Measurements from ENCODE around the gene MRTFB.
"Not testable (repeated sequence)": the region's sequence is repeated elsewhere in the genome, so short reads cannot be mapped to it uniquely, and the experiment has no call there.

Gene MRTFB

DNA sequence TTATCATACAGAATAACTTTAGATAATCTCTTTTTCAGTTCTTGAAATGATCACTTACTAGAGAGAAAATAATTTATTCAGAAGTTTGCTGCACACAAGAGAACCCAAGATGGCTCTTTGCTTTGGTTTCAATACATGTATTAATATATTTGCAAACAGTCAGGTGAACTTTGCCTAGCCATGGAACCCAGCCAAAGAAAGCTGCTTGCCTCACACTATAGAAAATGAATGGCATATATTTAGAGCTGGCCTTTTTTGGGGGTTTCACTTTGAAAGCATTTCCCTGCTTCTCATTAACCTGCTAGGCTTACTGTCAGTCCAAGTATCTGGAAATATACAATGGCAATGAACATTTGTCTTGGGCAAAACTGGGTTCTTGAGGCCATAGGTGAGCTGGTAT lies 75.3 kb downstream of the MRTFB start:
- no peak for DNase-seq

DNA sequence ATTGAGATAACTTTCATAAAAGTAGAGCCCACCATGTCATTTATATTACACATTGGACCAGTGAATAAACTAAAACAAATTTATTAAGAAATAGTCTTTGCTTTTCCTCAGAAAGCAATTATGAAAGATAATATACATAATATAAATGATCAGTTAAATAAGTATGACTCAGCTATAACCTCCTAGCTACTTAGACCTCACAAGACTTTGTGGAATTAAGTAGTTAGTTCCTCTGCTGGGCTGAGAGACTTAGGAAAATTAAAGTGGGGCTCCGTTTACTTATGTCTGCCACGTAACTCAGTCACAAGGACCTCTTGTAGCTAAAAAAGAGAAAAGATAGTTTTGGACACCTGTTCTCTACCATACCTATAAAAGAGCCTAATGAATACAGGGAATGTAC lies 76.9 kb downstream of the MRTFB start:
- DNase-seq = no peak

DNA sequence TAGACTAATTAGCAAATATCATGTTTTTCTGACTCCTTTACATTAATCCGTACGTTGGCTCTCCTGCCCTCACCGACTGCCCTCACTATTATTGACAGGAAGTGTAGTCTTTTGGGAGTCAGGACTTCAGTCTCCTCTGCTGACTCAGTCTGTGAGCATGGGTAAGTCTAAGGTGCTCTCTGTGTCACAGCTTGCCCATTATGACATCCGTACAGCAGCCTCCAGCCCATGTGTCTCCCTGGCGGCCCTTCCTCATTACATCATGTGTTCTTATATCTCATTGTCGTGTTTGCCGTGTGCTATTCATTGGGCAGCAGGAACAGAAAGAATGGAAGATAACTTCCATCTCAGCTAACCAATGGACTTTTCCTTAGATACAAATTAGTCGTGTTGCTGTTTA lies 77.5 kb downstream of the MRTFB start:
- DNase-seq = no peak

DNA sequence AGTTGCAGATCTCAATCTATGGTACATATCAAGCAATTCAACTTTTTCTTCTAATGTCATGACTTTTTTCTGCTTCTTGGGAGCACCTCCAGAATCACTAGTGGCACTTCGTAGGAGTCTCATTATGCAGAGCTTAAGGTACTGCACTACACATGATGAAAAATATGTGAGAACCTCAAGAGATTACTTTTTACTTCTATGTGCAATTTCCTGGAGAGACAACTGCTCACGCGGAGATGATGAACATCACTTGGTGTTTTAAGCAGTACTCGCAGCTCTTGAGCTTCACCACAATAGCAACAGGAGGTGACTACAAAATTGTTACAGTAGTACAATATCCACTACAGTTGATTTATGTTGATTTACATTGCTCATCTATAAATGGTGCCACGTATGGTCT lies 79.7 kb downstream of the MRTFB start:
- DNase-seq = no peak

DNA sequence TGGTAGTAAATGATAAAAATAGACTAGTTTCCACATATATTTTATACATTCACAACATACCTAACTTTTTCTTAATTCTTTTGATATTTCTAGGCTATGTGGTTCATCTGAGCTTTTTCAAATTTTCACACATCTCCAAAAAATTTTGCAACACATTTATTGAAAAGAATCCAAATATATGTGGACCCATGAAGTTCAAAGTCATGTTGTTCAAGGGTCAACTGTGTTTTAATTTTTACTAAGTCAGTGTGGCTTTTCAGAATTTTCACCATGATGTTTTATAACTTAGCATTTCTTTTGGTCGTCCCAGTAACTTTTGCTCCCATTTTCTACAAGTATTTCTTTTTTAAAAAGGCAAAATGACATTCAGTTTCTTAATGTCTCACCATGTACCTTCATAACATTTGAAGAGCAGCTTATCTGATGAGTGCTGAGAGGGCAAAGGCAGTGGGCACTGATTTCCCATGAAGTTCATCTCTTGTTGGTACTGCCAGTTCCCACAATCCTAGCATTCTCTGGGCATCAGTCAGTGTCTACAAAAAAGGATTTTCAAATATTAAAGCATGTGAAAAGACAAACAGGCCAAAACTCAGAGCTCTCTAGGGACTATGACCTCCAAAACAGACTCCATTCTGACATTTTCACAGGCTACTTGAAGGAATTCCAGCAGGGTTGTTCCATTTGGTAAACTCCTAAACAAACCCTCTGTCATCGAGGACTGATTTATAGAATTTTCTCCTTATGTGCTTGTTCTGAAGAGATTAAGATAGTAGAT lies 80.3 kb downstream of the MRTFB start:
- no peak for DNase-seq

DNA sequence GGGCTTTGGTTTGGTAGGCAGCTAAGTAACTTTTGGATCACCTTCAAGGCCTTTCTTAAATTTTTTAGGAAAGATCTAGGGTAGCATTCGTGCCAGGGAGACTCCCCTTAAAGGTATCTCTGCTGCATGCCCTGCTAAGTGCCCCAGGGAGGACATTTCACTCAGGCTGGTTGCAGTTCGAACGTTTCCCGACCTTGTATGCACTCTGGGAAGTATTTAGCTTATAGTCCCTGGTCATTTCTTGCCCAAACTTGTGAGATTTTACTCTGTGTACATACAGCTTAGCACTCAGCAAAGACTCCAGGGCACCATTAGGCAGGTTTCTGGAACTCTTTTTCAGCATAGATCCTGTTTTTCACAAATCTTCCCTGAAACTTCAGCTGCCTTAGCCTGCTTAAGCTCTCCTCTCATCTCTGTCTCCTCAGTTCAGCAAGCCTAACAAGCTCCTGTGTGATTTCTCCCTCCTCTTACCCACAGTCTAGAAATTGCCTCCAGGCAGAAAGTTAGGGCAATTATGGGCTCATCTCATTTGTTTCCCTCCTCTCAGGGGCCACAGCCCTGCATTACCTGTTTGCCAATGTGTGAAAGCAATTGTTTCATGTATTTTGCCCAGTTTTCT lies 84.6 kb downstream of the MRTFB start:
- DNase-seq = no peak

DNA sequence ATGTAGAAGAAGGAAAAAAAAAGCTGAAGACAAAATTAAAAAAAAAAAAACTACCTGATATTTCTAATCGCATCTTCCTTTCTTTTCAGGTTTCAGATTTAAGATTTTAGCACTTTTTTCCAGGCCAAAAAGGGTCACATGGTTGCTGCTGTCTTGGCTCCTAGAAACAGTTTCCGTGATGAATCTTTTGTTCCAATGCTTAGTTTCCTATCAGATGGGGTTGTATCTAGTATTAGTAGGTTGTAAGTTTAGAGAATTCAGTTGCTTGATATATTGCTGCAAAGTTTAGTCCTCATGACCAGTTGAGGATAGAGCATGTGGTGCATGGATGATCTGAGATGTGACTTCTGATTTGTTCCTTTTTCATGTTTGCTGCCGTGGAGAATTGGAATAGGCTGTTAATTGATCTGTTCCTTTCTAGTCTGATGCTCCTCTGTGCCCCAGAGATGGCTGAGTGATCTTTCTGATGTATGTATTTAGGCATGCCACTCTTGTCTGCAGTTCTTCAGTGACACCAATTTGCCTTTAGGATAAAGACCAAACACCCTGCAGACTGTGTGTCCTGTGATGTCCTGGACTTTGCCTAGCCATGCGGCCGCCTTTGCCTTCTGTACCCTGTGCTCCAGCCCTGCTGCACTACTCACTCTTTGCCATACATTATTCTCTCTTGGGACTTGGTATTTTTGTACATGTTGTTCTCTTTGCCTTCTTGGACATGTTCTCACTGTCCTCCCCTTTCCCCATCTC lies 94.0 kb downstream of the MRTFB start:
- no peak for DNase-seq

- DNase-seq = no peak
These were observed 97.0 kb downstream of the MRTFB start for GRCh38 chr16:14168146-14168545.

DNA sequence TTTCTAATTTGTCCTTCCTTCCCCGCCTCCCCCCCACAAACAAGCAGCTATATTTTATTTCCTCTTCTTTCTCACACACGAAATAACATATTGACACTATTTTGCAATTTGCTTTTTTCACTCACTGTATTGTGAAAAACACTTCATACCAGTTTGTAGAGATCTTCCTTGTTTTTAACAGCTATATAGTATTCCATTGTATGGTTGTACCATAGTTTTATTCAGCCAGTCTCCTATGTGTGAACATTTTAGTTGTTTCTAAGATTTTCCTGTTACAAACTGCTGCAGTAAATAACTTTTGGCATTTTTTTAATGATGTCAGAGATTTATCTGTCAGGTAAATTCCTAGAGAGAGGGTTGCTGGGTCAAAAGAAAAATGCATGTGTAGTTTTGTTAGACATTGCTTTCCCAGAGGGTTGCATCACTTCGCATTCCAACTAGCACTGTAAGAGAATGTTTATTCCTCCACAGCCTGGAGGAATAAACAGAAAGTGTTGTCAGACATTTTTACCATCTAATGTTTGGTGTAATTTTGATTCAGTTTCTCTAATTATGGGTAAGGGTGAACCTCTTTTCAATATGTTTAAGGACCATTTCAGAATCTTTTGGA lies 101.2 kb downstream of the MRTFB start:
- DNase-seq = no peak

DNA sequence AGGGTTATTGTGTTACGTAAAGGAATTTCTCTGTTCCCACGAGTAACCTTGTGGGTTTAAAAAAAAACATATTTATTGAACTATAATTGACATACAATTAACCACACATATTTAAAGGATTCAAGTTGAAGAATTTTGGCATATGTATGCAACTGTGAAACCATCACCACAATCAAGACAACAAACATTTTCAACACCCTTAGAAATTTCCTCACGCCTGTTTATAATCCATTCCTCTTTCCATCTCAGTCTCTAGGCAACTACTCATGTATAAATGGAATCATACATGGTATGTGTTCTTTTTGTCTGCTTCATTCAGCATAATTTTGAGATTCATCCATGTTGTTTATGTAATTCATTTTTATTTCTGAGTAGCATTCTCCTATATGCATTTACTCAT lies 104.0 kb downstream of the MRTFB start:
- no peak for DNase-seq

GRCh38 chr16:14177704-14178103 lies 106.6 kb downstream of the MRTFB start:
- no peak for DNase-seq

GRCh38 chr16:14179116-14179515 lies 108.0 kb downstream of the MRTFB start:
- no peak for DNase-seq

GRCh38 chr16:14180481-14180944 lies 109.4 kb downstream of the MRTFB start:
- no peak for DNase-seq

DNA sequence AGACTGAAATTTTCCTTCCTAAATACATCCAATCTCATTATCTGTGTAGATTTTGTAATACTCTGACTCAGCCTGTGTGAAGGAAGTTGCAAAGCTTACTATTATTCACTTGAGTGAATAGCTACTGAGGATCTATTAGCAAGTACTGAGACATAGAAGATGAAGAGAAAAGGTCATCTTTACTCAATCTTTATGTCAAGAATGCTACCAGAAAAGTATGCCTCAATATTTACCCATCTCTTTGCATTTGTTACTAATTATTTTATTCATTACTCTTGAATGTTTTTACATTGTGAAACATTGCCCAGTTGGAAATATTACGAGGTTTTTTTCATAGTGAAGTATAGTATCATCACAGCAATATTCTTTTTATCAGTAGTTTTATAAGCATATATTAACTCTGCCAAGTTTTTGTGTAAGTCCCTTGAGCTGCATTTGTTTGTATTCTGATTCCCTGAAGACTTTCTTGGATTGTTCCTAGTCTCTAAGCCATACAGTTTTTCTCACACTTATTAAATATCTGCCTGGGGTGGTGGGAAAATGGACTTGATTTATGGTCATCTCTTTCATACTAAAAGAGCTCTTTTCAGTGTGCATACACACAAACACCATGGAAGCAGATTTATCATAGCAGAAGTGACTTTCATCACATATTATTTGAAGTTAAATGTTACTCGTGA lies 110.4 kb downstream of the MRTFB start:
- no peak for DNase-seq

DNA sequence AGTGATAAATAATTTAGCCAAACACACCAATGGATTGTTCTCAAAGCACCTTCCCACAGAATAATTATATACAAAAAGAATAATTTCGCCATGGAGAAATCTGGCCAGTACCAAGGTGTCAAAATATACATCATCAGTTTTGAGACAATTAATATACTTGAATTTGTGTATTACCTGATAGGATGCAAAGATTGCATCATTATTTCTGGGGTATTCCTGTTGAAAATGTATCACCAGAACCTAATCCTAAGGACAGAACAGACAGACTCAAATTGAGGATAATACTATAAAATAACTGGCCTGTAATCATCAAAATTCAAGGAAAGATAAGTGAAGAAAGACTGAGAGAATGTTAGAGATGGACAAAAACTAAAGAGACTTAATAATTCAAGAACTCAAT lies 111.9 kb downstream of the MRTFB start:
- no peak for DNase-seq

DNA sequence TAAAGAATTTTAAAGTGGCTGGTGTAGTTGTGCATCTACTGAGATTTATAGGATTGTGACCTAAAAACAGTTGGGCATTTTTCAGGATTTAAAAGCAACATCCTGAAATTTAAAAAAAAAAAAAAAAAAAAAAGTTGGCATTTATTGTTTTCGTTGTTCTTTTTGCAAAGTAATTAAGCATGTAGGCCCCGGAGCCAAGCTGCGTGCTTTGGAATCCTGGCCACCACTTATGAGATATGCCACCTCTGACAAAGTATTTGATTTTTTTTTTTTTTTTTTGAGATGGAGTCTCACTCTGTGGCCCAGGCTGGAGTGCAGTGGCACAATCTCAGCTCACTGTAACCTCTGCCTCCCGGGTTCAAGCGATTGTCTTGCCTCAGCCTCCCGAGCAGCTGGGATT lies 112.8 kb downstream of the MRTFB start:
- DNase-seq = not testable (repeated sequence)

- DNase-seq = peak; percentile 67
These were observed 115.1 kb downstream of the MRTFB start for GRCh38 chr16:14186007-14186794.

DNA sequence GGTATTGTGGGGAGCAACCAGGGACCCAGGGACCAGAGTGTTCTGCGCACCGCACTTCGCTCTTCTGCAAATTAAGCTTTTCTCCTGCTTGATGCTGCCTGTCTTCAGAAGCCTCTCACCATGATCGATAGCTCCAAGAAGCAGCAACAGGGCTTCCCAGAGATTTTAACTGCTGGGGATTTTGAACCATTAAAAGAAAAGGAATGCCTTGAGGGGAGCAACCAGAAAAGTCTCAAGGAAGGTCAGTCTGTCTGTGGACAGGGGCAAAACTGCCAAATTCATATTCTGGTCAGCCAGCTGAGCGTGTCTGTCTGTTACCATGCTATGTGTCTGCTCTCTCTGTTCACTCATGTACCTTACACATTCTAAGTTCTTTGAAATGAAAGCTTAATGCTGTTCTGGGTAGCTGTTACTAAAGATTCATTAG lies 115.7 kb downstream of the MRTFB start:
- DNase-seq = no peak

GRCh38 chr16:14187517-14188338 lies 116.6 kb downstream of the MRTFB start:
- peak; percentile 28 for DNase-seq

- DNase-seq = peak; percentile 54
These were observed 122.3 kb downstream of the MRTFB start for GRCh38 chr16:14193316-14193871.

DNA sequence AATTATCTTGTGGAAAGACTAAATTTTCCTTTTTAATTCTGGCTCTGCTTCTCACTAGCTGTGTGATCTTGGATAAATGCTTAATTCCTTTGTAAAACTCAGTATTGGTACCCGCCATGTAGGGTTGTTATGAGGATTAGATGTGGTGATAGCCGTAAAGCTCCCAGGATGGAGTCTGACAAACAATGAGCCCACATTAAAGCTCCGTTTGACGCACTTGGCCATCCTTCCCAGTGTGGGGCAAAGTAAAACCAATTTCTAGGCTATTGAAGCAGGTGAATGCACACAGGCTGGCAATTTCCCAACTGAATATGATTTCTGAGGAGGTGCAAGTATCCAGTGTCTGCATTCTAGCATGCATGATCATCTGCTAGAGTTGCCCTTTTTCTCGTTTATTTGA lies 123.6 kb downstream of the MRTFB start:
- DNase-seq = peak; percentile 61
